ENCODE measurements around the gene SOX11.

Gene SOX11

GRCh38 chr2:5725794-5726463, 33.7 kb downstream of the SOX11 start:
- DNase-seq: no peak

GRCh38 chr2:5727235-5727634, 35.1 kb downstream of the SOX11 start:
- no peak for DNase-seq

GRCh38 chr2:5729416-5729815, 37.2 kb downstream of the SOX11 start:
- DNase-seq: no peak

- no peak for DNase-seq
These were observed 38.2 kb downstream of the SOX11 start for GRCh38 chr2:5730386-5730785.

GRCh38 chr2:5734859-5735520, 42.8 kb downstream of the SOX11 start:
- no peak for DNase-seq

GRCh38 chr2:5735521-5735861, 43.3 kb downstream of the SOX11 start:
- no peak for DNase-seq

GRCh38 chr2:5736050-5736449, 43.9 kb downstream of the SOX11 start:
- no peak for DNase-seq

GRCh38 chr2:5736886-5737285, 44.7 kb downstream of the SOX11 start:
- no peak for DNase-seq

GRCh38 chr2:5740053-5740452, 47.9 kb downstream of the SOX11 start:
- DNase-seq: no peak

- DNase-seq: no peak
These were observed 48.6 kb downstream of the SOX11 start for GRCh38 chr2:5740817-5741216.

- DNase-seq: no peak
These were observed 49.1 kb downstream of the SOX11 start for GRCh38 chr2:5741242-5741641.

GRCh38 chr2:5742126-5742525, 49.9 kb downstream of the SOX11 start:
- DNase-seq: no peak

- DNase-seq: no peak
These were observed 56.2 kb downstream of the SOX11 start for GRCh38 chr2:5748391-5748790.

GRCh38 chr2:5748946-5749345, 56.8 kb downstream of the SOX11 start:
- DNase-seq: no peak

GRCh38 chr2:5749347-5749746, 57.2 kb downstream of the SOX11 start:
- no peak for DNase-seq
